Spleen (tissue), 11 donors: Measurements from ENCODE around the gene NLRP14. TPM values are rescaled to one million over a fixed set of nuclear protein-coding genes. Genes with fewer than 3 reads are reported as not detected.

Experiments used
- DNase-seq: peaks from one replicate; pipeline ENCODE4 v3.0.0-alpha.2; 2020
- H3K27ac ChIP-seq, 8 donors: fragments of 200-600 bp; sonication (generic) in 7 of 8; 1 replicate in 4 of 8; 2 replicates in 4 of 8; pipeline versions ENCODE4 v1.5.0 to v1.8.0; 2016 to 2021; ENCODE audit warnings: inconsistent platforms in 4 of 8, mild to moderate bottlenecking in 4 of 8, moderate library complexity in 1 of 8
- H3K27me3 ChIP-seq, 7 donors: fragments of 200-600 bp; sonication (generic) in 6 of 7; replicated peaks in 1 of 7; 1 replicate in 4 of 7; 2 replicates in 3 of 7; pipeline versions ENCODE4 v1.5.0 to v1.8.0; 2016 to 2021; ENCODE audit warnings: inconsistent platforms in 3 of 7, mild to moderate bottlenecking in 1 of 7
- H3K36me3 ChIP-seq, 6 donors: fragments of 200-600 bp; sonication (generic) in 5 of 6; 1 replicate in 4 of 6; 2 replicates in 2 of 6; pipeline versions ENCODE4 v1.5.0 to v1.8.0; 2016 to 2021; ENCODE audit warnings: inconsistent platforms in 2 of 6
- H3K4me1 ChIP-seq, 6 donors: fragments of 200-600 bp; sonication (generic) in 5 of 6; 1 replicate in 3 of 6; 2 replicates in 3 of 6; pipeline versions ENCODE4 v1.5.0 to v1.8.0; 2016 to 2021; ENCODE audit warnings: inconsistent platforms in 3 of 6
- H3K4me3 ChIP-seq, 8 donors: fragments of 200-600 bp; sonication (generic) in 7 of 8; 1 replicate in 4 of 8; 2 replicates in 4 of 8; pipeline versions ENCODE4 v1.5.0 to v1.8.0; 2016 to 2021; ENCODE audit warnings: inconsistent platforms in 4 of 8, mild to moderate bottlenecking in 4 of 8, moderate library complexity in 2 of 8
- H3K9me3 ChIP-seq, 8 donors: fragments of 200-600 bp; sonication (generic) in 7 of 8; 1 replicate in 4 of 8; 2 replicates in 4 of 8; pipeline versions ENCODE4 v1.5.0 to v1.8.0; 2016 to 2021; ENCODE audit warnings: inconsistent platforms in 4 of 8
- CTCF ChIP-seq, 11 experiments: fragments of 200-600 bp in 7 of 11; fragments of 450-650 bp in 4 of 11; sonication (generic) in 4 of 11; IDR thresholded peaks in 8 of 11; conservative IDR thresholded peaks in 3 of 11; 1 replicate in 7 of 11; 2 replicates in 4 of 11; pipeline versions ENCODE4 v1.4.0 to v1.8.0; 2016 to 2021; ENCODE audit warnings: antibody characterized with exemption in 11 of 11, inconsistent platforms in 4 of 11, mild to moderate bottlenecking in 1 of 11
- POLR2A ChIP-seq, 3 donors: fragments of 450-650 bp; IDR thresholded peaks; one replicate each; pipeline ENCODE4 v1.5.1; 2017; ENCODE audit warnings: antibody characterized with exemption in 3 of 3, mild to moderate bottlenecking in 1 of 3
- POLR2AphosphoS5 ChIP-seq, 3 donors: sonication (generic); formaldehyde crosslinking; IDR thresholded peaks; one replicate each; pipeline ENCODE4 v1.5.1; 2017; ENCODE audit warnings: antibody characterized with exemption in 3 of 3
- WGBS, 5 donors: extraction: QIAGEN DNeasy Blood & Tissue Kit in 3 of 5; methylation state at CpG; one replicate each; pipeline versions ENCODE4 v1.1.5 to v1.1.7; 2013 to 2018; 5-methylcytosine and 5-hydroxymethylcytosine counted together
- intact Hi-C: fragments of 100-400 bp; cut with DNase I; formaldehyde crosslinking; loops from one replicate; pipeline ENCODE4 v1.15.0; 2023; ENCODE audit warnings: low total_unique reads
- polyA plus RNA-seq, 3 donors: library from polyadenylated mRNA; stranded (reverse); fragments of 200-250 nt; gene quantifications; one replicate each; pipeline ENCODE4 v1.2.1, GENCODE V29; 2013
- total RNA-seq, 7 donors: library from RNA; depleted of rRNA in 3 of 7; stranded (reverse); fragments of >200 nt in 3 of 7; fragmentation: NEBNext Ultra II Directional in 4 of 7; extraction: Animal tissue kit (Norgen Biotek cat#: 25700) in 4 of 7; gene quantifications; one replicate each; pipeline versions ENCODE4 v1.1.0 to v1.2.1, GENCODE V29; 2016 to 2021
- donor health status: healthy with polysubstance abuse.
- donor health status: DM: no; HTN: no; CAD: no; lungs with moderate emphysema.
- donor health status: DM: no; HTN: no; CAD: no.
- donor health status: Bipolar disorder and iron deficiency.
- donor health status: healthy.
- donor health status: DM: no; HTN: no; CAD: no.
- donor health status: DM: yes; HTN: yes; CAD: no.

Gene NLRP14
- total and polyA plus RNA-seq, 10 donors = 0.02 to 1.5 (median 0.28) TPM; not detected in 2

DNA sequence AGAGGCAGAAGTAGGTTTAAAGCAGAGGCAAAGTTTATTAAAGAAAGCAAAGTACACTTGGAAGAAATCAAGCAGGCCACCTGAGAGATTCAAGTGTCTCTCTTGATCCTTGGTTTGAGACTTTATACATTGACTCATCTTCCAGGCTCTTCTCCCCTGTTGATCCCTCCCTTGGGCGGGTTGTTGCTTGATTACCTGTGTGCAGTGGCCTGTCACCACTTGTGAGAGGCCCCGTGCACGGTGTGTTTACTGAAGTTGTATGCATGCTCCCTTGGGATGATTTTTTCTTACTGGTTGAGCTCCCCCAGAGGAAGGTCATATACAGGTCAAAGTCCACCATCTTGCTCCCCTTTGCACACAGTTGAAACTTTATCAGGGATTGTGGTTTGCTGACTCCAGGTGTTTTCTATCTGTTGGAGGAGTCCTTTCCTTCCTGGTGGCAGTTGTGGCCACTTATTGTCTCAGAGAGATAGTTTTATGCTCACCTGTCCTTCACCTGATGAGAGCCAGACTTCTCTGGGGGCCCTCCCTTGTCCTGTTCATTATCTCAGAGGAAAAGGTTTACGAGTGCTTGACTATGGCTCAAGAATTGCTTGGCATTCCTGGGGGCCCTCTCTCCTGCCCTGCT lies 52.2 kb downstream of the NLRP14 start:
- Histone ChIP-seq H3K9me3 (peaks cover 0 to 4% (median 0%) of the 10 kb centered on the region in 8 donors), H3K27ac (no peak overlapping the region), H3K36me3 (no peaks in the 10 kb centered on the region), H3K27me3 (peaks cover 0 to 10% (median 0%) of the 10 kb centered on the region in 7 donors), H3K4me3 (no peak overlapping the region), H3K4me1 (no peaks in the 10 kb centered on the region)
- 65 to 70% (median 68%) methylated on average over 4 of the region's 4 CpGs for WGBS, 5 donors
- DNase-seq = no peak
- no peak for TF ChIP-seq POLR2AphosphoS5 (IDR thresholded peaks at IDR 0.05)
- no peak for TF ChIP-seq POLR2A (IDR thresholded peaks at IDR 0.05)
- no peak for TF ChIP-seq CTCF (IDR thresholded peaks at IDR 0.05 in 8 of 11, conservative IDR thresholded peaks at IDR 0.05 in 3 of 11)
- intact Hi-C loops = no loop called here

DNA sequence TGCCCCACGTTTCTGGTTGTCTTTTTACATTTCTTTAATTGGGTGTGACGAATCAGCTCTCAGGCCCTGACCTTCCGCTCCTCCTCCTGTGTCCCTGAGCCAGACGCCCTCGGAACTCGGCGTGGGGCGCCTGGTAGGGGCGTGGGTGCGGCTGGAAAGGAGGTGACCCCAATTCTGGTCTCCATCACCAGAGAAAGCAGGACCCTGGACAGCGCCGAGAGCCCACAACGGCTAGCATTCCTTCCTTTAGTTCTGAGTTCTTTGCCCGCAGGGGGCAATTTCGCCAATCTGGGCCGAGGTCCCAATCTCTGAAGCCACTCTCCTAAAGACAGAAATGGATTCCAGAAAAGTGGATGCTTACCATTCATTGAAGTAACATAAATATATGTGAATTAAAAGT lies 56.8 kb downstream of the NLRP14 start:
- intact Hi-C loops = no loop called here
- Histone ChIP-seq H3K4me3 (no peak overlapping the region), H3K27me3 (peaks cover 0 to 10% (median 0%) of the 10 kb centered on the region in 7 donors), H3K36me3 (no peaks in the 10 kb centered on the region), H3K4me1 (no peaks in the 10 kb centered on the region), H3K27ac (no peak overlapping the region), H3K9me3 (peaks cover 0 to 22% (median 10%) of the 10 kb centered on the region in 8 donors)
- DNase-seq = no peak
- no peak for TF ChIP-seq POLR2A (IDR thresholded peaks at IDR 0.05)
- no peak for TF ChIP-seq POLR2AphosphoS5 (IDR thresholded peaks at IDR 0.05)
- no peak for TF ChIP-seq CTCF (IDR thresholded peaks at IDR 0.05 in 8 of 11, conservative IDR thresholded peaks at IDR 0.05 in 3 of 11)
- whole genome bisulfite sequencing, 5 donors = 70 to 75% (median 73%) methylated on average over 16 of the region's 16 CpGs

DNA sequence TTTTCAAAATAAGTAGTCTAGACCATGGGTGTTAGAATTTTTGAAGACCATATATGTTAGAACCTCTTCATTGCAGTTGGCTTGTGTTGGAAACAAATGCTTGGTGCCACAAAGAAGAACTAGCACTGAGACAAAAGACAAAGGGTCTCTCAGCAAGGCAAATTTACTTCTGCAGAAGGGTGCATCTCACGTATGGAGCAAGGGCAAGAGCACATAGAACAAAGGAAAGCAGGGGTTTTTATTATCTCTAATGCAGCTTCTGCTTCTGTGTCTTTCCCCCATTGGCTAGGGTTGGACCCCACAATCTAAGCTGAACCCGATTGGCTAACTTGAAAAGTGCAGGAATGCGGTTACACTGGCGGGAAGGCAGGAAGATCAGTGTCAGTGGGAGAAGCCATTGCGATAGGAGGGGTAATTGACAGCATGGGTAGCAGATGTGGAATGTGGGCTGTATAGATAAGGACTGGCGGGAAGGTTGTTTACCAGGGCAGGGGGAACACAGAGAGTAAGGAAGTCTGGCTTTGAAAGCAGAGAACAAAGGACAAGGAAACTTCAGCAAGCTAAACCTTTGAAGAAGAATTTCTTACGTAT lies 59.4 kb downstream of the NLRP14 start:
- no peak for DNase-seq
- 82 to 90% (median 83%) methylated on average over 7 of the region's 7 CpGs for WGBS, 5 donors

More for the DNA sequence above, 59.4 kb downstream of the NLRP14 start:
- TF ChIP-seq POLR2A (IDR thresholded peaks at IDR 0.05) (no peak), POLR2AphosphoS5 (IDR thresholded peaks at IDR 0.05) (no peak), CTCF (IDR thresholded peaks at IDR 0.05 in 8 of 11, conservative IDR thresholded peaks at IDR 0.05 in 3 of 11) (no peak)
- Histone ChIP-seq H3K9me3 (peaks cover 0 to 22% (median 10%) of the 10 kb centered on the region in 8 donors), H3K27me3 (peaks cover 0 to 12% (median 0%) of the 10 kb centered on the region in 7 donors), H3K36me3 (no peaks in the 10 kb centered on the region), H3K27ac (no peak overlapping the region), H3K4me1 (no peaks in the 10 kb centered on the region), H3K4me3 (no peak overlapping the region)
- intact Hi-C loops = no loop called here
